ENCODE results near the gene ABCA10. TPM values are rescaled to one million over a fixed set of nuclear protein-coding genes. Genes with fewer than 3 reads are reported as not detected.

Gene ABCA10
- total and polyA plus RNA-seq, 2 of the 13 experiments (the other 11 are each of a cell fraction or from before 2014, with no cell fraction given): 0.02 to 0.08 TPM

GRCh38 chr17:69235338-69236058 lies 6.9 kb upstream of the ABCA10 start (continued):
- 0 out of 2 replicates have a peak, but pooled peaks have one; percentile 36 for TF ChIP-seq ZNF784 (CRISPR knock-in tag; IDR thresholded peaks at IDR 0.05; ENCODE audit: borderline replicate concordance)
- no peak for TF ChIP-seq PRDM15 (CRISPR knock-in tag; IDR thresholded peaks at IDR 0.05)
- no peak for TF ChIP-seq TIGD3 (CRISPR knock-in tag; IDR thresholded peaks at IDR 0.05; ENCODE audit: borderline replicate concordance)
- TF ChIP-seq NFKBIZ (CRISPR knock-in tag; IDR thresholded peaks at IDR 0.05): 0 out of 2 replicates have a peak, but pooled peaks have one; percentile 21
- TF ChIP-seq SNAPC2 (CRISPR knock-in tag; IDR thresholded peaks at IDR 0.05): peak; percentile 73; the same call in 1 of the 2 replicates
- peak; percentile 89 for TF ChIP-seq SP5 (CRISPR knock-in tag; IDR thresholded peaks at IDR 0.05; ENCODE audit: borderline replicate concordance, low read depth)
- peak; percentile 41; the same call in 1 of the 2 replicates for TF ChIP-seq SOX5 (CRISPR knock-in tag; IDR thresholded peaks at IDR 0.05; ENCODE audit: borderline replicate concordance)
- TF ChIP-seq ZNF136 (CRISPR knock-in tag; IDR thresholded peaks at IDR 0.05; ENCODE audit: low read depth): peak; percentile 84; the same call in 1 of the 2 replicates
- TF ChIP-seq MED13 (CRISPR knock-in tag; IDR thresholded peaks at IDR 0.05): no peak
- peak; percentile 46; the same call in 1 of the 2 replicates for TF ChIP-seq PAXIP1 (CRISPR knock-in tag; conservative IDR thresholded peaks at IDR 0.05)
- TF ChIP-seq CC2D1A (CRISPR knock-in tag; IDR thresholded peaks at IDR 0.05): no peak
- TF ChIP-seq ZGPAT (CRISPR knock-in tag; IDR thresholded peaks at IDR 0.05): peak; percentile 42; the same call in 1 of the 2 replicates
- TF ChIP-seq RARA (CRISPR knock-in tag; IDR thresholded peaks at IDR 0.05): no peak
- no peak for TF ChIP-seq ZUFSP (CRISPR knock-in tag; IDR thresholded peaks at IDR 0.05; ENCODE audit: borderline replicate concordance)
